K562 (cell line): ENCODE results near the gene SLC12A4. TPM values are rescaled to one million over a fixed set of nuclear protein-coding genes. Genes with fewer than 3 reads are reported as not detected.

Experiments
- ATAC-seq: fragments of 200-7000 bp; cut with Tn5 transposase; 3 replicates; pipeline ENCODE4 v1.9.1; 2020; ENCODE audit warnings: moderate library complexity
- BruUV-seq: library from RNA; stranded (reverse); fragments of 400-500 nt; replicated peaks from 2 replicates; lab custom pipeline; 2021; lab: Mats Ljungman, UMichigan
- CTCF ChIA-PET: fragments of 300-600 bp; formaldehyde crosslinking; extraction: SDS; loops from one replicate; lab custom pipeline; 2021; ENCODE audit warnings: low intra/inter-chr PET ratio; lab: Yijun Ruan, JAX
- POLR2A ChIA-PET: fragments of 300-600, 350-650 bp; sonication (Branson Sonifier 250); formaldehyde crosslinking; extraction: SDS; loops from one replicate; lab custom pipeline; 2021; ENCODE audit warnings: antibody characterized with exemption, inconsistent platforms; lab: Yijun Ruan, JAX
- DNase-seq, 4 experiments: peaks; one replicate each; pipeline versions ENCODE4 v3.0.0 to v3.0.0-alpha.2; 2011 to 2018; ENCODE audit warnings: low spot score in 3 of 4, mixed read lengths in 3 of 4; ENCODE audit errors: extremely low read depth in 1 of 4
- FAIRE-seq: peaks from 2 replicates; lab custom pipeline; 2011; peaks lifted over from hg19 to GRCh38; lab: Jason Lieb, UNC
- H2AFZ ChIP-seq: 2 replicates; pipeline ENCODE4 v1.6.0; 2011; ENCODE audit warnings: low read depth, low read length, control low read depth, inconsistent platforms
- H3K27ac ChIP-seq: fragments of 200-600 bp; 3 replicates; pipeline ENCODE4 v1.8.0; 2011; ENCODE audit warnings: low read depth, mild to moderate bottlenecking, control low read depth, inconsistent platforms, low read length, moderate library complexity, mixed read lengths; ENCODE audit errors: extremely low read depth
- H3K27me3 ChIP-seq, 2 experiments: fragments of 300-600 bp in 1 of 2; 2 replicates in 1 of 2; 3 replicates in 1 of 2; pipeline versions ENCODE4 v1.6.0 to v1.8.0; 2011; ENCODE audit warnings: inconsistent platforms in 2 of 2, low read length in 2 of 2, mild to moderate bottlenecking in 1 of 2, mixed read lengths in 1 of 2, moderate library complexity in 1 of 2; ENCODE audit not compliant: control insufficient read depth in 2 of 2, insufficient read depth in 2 of 2
- H3K36me3 ChIP-seq: fragments of 300-600 bp; 3 replicates; pipeline ENCODE4 v1.8.0; 2011; ENCODE audit warnings: mild to moderate bottlenecking, low read length, inconsistent platforms; ENCODE audit not compliant: control insufficient read depth, insufficient read depth
- H3K4me1 ChIP-seq, 2 experiments: fragments of 200-600 bp in 1 of 2; replicated peaks in 1 of 2; 2 replicates in 1 of 2; 3 replicates in 1 of 2; pipeline versions ENCODE4 v1.5.1 to v1.8.0; 2011; ENCODE audit warnings: inconsistent platforms in 2 of 2, low read length in 2 of 2, mild to moderate bottlenecking in 1 of 2, mixed read lengths in 1 of 2, moderate library complexity in 1 of 2; ENCODE audit not compliant: control insufficient read depth in 2 of 2, insufficient read depth in 2 of 2
- H3K4me2 ChIP-seq: 2 replicates; pipeline ENCODE4 v1.6.1; 2011; ENCODE audit warnings: low read length, control low read depth, inconsistent platforms, mixed read lengths; ENCODE audit not compliant: insufficient read depth
- H3K4me3 ChIP-seq: fragments of 200-600 bp; sonication (generic), shearing (Covaris generic); 2 replicates; pipeline ENCODE4 v1.5.1; 2016; ENCODE audit warnings: control low read depth, inconsistent platforms
- H3K79me2 ChIP-seq: fragments of 200-600 bp; 3 replicates; pipeline ENCODE4 v1.8.0; 2011; ENCODE audit warnings: low read length, inconsistent platforms; ENCODE audit not compliant: control insufficient read depth, insufficient read depth
- H3K9ac ChIP-seq, 2 experiments: 2 replicates each; pipeline versions ENCODE4 v1.6.0 to v1.6.1; 2011; ENCODE audit warnings: low read depth in 2 of 2, low read length in 2 of 2, control low read depth in 1 of 2, inconsistent platforms in 1 of 2, mild to moderate bottlenecking in 1 of 2, mixed read lengths in 1 of 2; ENCODE audit not compliant: insufficient read depth in 1 of 2
- H3K9me1 ChIP-seq: one replicate; pipeline ENCODE4 v1.6.0; 2011; ENCODE audit warnings: inconsistent platforms, mild to moderate bottlenecking, low read length, moderate library complexity; ENCODE audit not compliant: control insufficient read depth, insufficient read depth
- H3K9me3 ChIP-seq: replicated peaks from 2 replicates; pipeline ENCODE4 v1.5.1; 2011; ENCODE audit warnings: low read depth, low read length, inconsistent platforms; ENCODE audit not compliant: control insufficient read depth, insufficient read depth
- H4K20me1 ChIP-seq: replicated peaks from 2 replicates; pipeline ENCODE4 v1.6.1; 2011; ENCODE audit warnings: low read length, inconsistent platforms, mixed read lengths; ENCODE audit not compliant: control insufficient read depth, insufficient read depth
- CEBPG ChIP-seq, 3 experiments: fragments of 200-800 bp in 1 of 3; sonication (Bioruptor generic) in 1 of 3; sonication (generic) in 1 of 3; formaldehyde crosslinking in 1 of 3; IDR thresholded peaks in 2 of 3; conservative IDR thresholded peaks in 1 of 3; 2 replicates each; pipeline versions ENCODE4 v1.6.1 to v1.8.0; 2016 to 2022; ENCODE audit warnings: missing compliant biosample characterization in 2 of 3, missing genetic modification characterization in 2 of 3, mild to moderate bottlenecking in 1 of 3, missing genetic modification reagents in 1 of 3
- FOXA1 ChIP-seq: fragments of 450-650 bp; IDR thresholded peaks from 2 replicates; pipeline ENCODE4 v1.6.1; 2016; ENCODE audit warnings: mild to moderate bottlenecking, borderline replicate concordance
- whole genome bisulfite sequencing: fragments of 100-300 bp; shearing (Covaris generic); methylation state at CpG from one replicate; pipeline ENCODE4 v1.1.6; 2016; ENCODE audit warnings: low coverage, mixed read lengths; ENCODE audit not compliant: insufficient coverage; ENCODE audit errors: missing lambda C conversion rate; 5-methylcytosine and 5-hydroxymethylcytosine counted together
- in situ Hi-C: fragments of 300-500 bp; cut with MboI; formaldehyde crosslinking; loops from 4 replicates; pipeline ENCODE4 v1.15.0; 2018; ENCODE audit warnings: inconsistent platforms, mixed read lengths
- intact Hi-C: fragments of 100-400 bp; cut with micrococcal nuclease; formaldehyde crosslinking; loops from 2 replicates; pipeline ENCODE4 v1.14.2; 2022
- polyA plus RNA-seq, 8 experiments: library from polyadenylated mRNA; depleted of rRNA in 4 of 8; stranded (reverse) in 5 of 8; unstranded in 3 of 8; fragments of >200 nt; fragmentation: Nextera tagmentation in 2 of 8; fragmentation: Illumina TruSeq in 1 of 8; extraction: Ambion mirVana in 2 of 8; extraction: Trizol in 1 of 8; gene quantifications; 2 replicates each; pipeline versions ENCODE4 v1.2.1 to v1.2.3, GENCODE V29; 2011 to 2014; ENCODE audit warnings: inconsistent platforms in 1 of 8, missing spikeins in 1 of 8
- total RNA-seq, 7 experiments: library from RNA; depleted of rRNA in 6 of 7; stranded (reverse); fragments of >200 nt in 6 of 7; fragmentation: Illumina TruSeq in 2 of 7; extraction: Trizol in 2 of 7; gene quantifications; 2 replicates each; pipeline versions ENCODE4 v1.2.1 to v1.2.3, GENCODE V29; 2011 to 2021; ENCODE audit warnings: low replicate concordance in 1 of 7

SLC12A4 gene
- total and polyA plus RNA-seq, 9 of the 15 experiments (the other 6 are each of a cell fraction or from before 2014, with no cell fraction given), result 0.75 to 43.5 (median 15.0) TPM

GRCh38 chr16:67907397-67908180, 60.8 kb downstream of the SLC12A4 start (continued):
- TF ChIP-seq CEBPG (CRISPR knock-in tag; IDR thresholded peaks at IDR 0.05) (no peak), CEBPG (tag; conservative IDR thresholded peaks at IDR 0.05 in 1 of 2, IDR thresholded peaks at IDR 0.05 in 1 of 2) (no peak)

DNA sequence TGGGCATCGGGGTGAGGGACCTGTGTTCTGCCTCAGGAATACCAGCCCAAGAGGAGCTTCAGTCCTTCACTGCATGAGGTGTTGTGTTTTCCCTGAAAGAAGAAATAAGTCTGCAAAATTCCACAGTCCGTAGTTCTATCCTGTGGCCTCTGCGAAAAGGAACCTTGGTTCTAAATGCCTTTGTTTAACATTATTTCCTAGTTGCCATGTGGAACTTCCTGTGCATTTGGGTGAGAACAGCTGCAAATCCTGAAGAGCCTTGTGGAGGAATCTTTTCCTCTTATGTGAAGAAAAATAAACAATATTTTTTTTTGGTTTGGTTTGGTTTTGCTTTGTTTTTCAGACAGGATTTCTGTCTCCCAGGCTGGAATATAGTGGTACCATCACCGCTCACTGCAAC, 65.6 kb downstream of the SLC12A4 start:
- DNase-seq (no peak), FAIRE-seq (no peak), ATAC-seq (no peak)
- no peak overlapping the region for H3K9ac ChIP-seq
- H3K4me2 ChIP-seq, result no peak overlapping the region
- in situ Hi-C loops, result no loop called here
- H3K36me3 ChIP-seq, result peaks cover 8% of the 10 kb centered on the region; the same call in 2 of the 3 replicates
- intact Hi-C loops, result no loop called here
- WGBS, result 95% methylated on average over 4 of the region's 4 CpGs
- TF ChIP-seq FOXA1, result no peak
- no peak overlapping the region for H3K27ac ChIP-seq
- H2AFZ ChIP-seq, result no peak overlapping the region
- ChIA-PET POLR2A (interaction anchor here (1.6 to 2.1 kb wide), 2 partner anchors 12 to 15 kb away, joined by 6 to 8 read pairs; no protein-coding TSS in a partner anchor), CTCF (no interaction called here)
- no peaks in the 10 kb centered on the region for H3K9me1 ChIP-seq
- no peaks in the 10 kb centered on the region for H3K9me3 ChIP-seq
- H3K4me1 ChIP-seq, result no peaks in the 10 kb centered on the region
- BruUV-seq, result no TSS peak
- peaks cover 2% of the 10 kb centered on the region; the same call in 1 of the 2 replicates for H4K20me1 ChIP-seq
- no peaks in the 10 kb centered on the region for H3K27me3 ChIP-seq
- H3K79me2 ChIP-seq, result peaks cover 17% of the 10 kb centered on the region
- H3K4me3 ChIP-seq, result no peak overlapping the region
